Hepatocyte (in vitro differentiated cells): Measurements from ENCODE around the gene SMAGP. TPM values are rescaled to one million over a fixed set of nuclear protein-coding genes. Genes with fewer than 3 reads are reported as not detected.

Experiments
- DNase-seq: peaks from one replicate; pipeline ENCODE4 v3.0.0-alpha.2; 2016; ENCODE audit warnings: low spot score
- H2AFZ ChIP-seq: fragments of 200-600 bp; sonication (generic); 2 replicates; pipeline ENCODE4 v1.6.0; 2016; ENCODE audit warnings: antibody characterized with exemption, mild to moderate bottlenecking
- H3K27ac ChIP-seq: fragments of 200-600 bp; sonication (generic); 2 replicates; pipeline ENCODE4 v1.5.1; 2016; ENCODE audit warnings: mild to moderate bottlenecking
- H3K27me3 ChIP-seq: fragments of 200-600 bp; sonication (generic); 2 replicates; pipeline ENCODE4 v1.6.1; 2016
- H3K36me3 ChIP-seq: fragments of 200-600 bp; sonication (generic); replicated peaks from 2 replicates; pipeline ENCODE4 v1.5.1; 2016; ENCODE audit warnings: low read depth; ENCODE audit not compliant: insufficient read depth
- H3K4me1 ChIP-seq: fragments of 200-600 bp; sonication (generic); 2 replicates; pipeline ENCODE4 v1.5.1; 2016; ENCODE audit warnings: mild to moderate bottlenecking, moderate library complexity; ENCODE audit not compliant: insufficient read depth
- H3K4me2 ChIP-seq: fragments of 200-600 bp; sonication (generic); 2 replicates; pipeline ENCODE4 v1.6.0; 2016
- H3K4me3 ChIP-seq: fragments of 200-600 bp; sonication (generic); 2 replicates; pipeline ENCODE4 v1.5.1; 2016; ENCODE audit warnings: mild to moderate bottlenecking
- H3K79me2 ChIP-seq: fragments of 200-600 bp; sonication (generic); 2 replicates; pipeline ENCODE4 v1.6.0; 2017; ENCODE audit warnings: mild to moderate bottlenecking
- H3K9me2 ChIP-seq: fragments of 200-600 bp; sonication (generic); replicated peaks from 2 replicates; pipeline ENCODE4 v1.6.0; 2017; ENCODE audit warnings: mild to moderate bottlenecking; ENCODE audit not compliant: insufficient read depth
- H3K9me3 ChIP-seq: fragments of 200-600 bp; sonication (generic); 2 replicates; pipeline ENCODE4 v1.5.1; 2016; ENCODE audit warnings: low read depth, mild to moderate bottlenecking
- H4K20me1 ChIP-seq: fragments of 200-600 bp; sonication (generic); 2 replicates; pipeline ENCODE4 v1.6.0; 2016; ENCODE audit warnings: mild to moderate bottlenecking; ENCODE audit not compliant: insufficient read depth, poor library complexity, severe bottlenecking
- CTCF ChIP-seq: fragments of 200-600 bp; sonication (generic); IDR thresholded peaks from 2 replicates; pipeline ENCODE4 v1.5.1; 2016; ENCODE audit warnings: antibody characterized with exemption, mild to moderate bottlenecking; ENCODE audit not compliant: poor library complexity
- EZH2 ChIP-seq: fragments of 200-600 bp; sonication (generic); IDR thresholded peaks from 2 replicates; pipeline ENCODE4 v1.6.1; 2016; ENCODE audit warnings: antibody characterized with exemption, mild to moderate bottlenecking, borderline replicate concordance
- EZH2phosphoT487 ChIP-seq: fragments of 200-600 bp; sonication (generic); IDR thresholded peaks from one replicate; pipeline ENCODE4 v1.6.1; 2018; ENCODE audit warnings: antibody characterized with exemption, mild to moderate bottlenecking, low read depth, moderate library complexity; ENCODE audit not compliant: unreplicated experiment, severe bottlenecking
- WGBS: methylation state at CpG from one replicate; pipeline ENCODE4 v1.1.6; 2016; ENCODE audit warnings: low lambda C conversion rate; ENCODE audit errors: missing lambda C conversion rate; 5-methylcytosine and 5-hydroxymethylcytosine counted together
- polyA plus RNA-seq: library from polyadenylated mRNA; unstranded; fragments of >200 nt; fragmentation: Nextera tagmentation; extraction: Ambion mirVana; gene quantifications from 2 replicates; pipeline ENCODE4 v1.2.1, GENCODE V29; 2016
- total RNA-seq: library from RNA; depleted of rRNA; stranded (reverse); fragments of >200 nt; gene quantifications from 2 replicates; pipeline ENCODE4 v1.2.3, GENCODE V29; 2014

The SMAGP gene
- total and polyA plus RNA-seq, 2 experiments from 2014 or later: 16.5 to 28.3 TPM

- 5% methylated on average over 11 of the region's 81 CpGs for WGBS
- H3K27ac ChIP-seq: peak overlapping the region; percentile 83
Observed at GRCh38 chr12:51217133-51217967, 52.9 kb downstream of the SMAGP start.

GRCh38 chr12:51216642-51217041 lies 53.6 kb downstream of the SMAGP start:
- TF ChIP-seq EZH2: no peak
- no peak for TF ChIP-seq EZH2phosphoT487
- TF ChIP-seq CTCF: no peak
- no peak for DNase-seq
- no peaks in the 10 kb centered on the region for H4K20me1 ChIP-seq
- H3K9me3 ChIP-seq: no peaks in the 10 kb centered on the region
- 40% methylated on average over 7 of the region's 7 CpGs for WGBS
- H3K36me3 ChIP-seq: no peaks in the 10 kb centered on the region
- peak overlapping the region; percentile 92 for H3K4me3 ChIP-seq
- peaks cover 9% of the 10 kb centered on the region for H3K79me2 ChIP-seq
- no peak overlapping the region for H3K27ac ChIP-seq
- peak overlapping the region; percentile 82 for H3K4me2 ChIP-seq
- H2AFZ ChIP-seq: peak overlapping the region; percentile 64
- peaks cover 14% of the 10 kb centered on the region for H3K4me1 ChIP-seq
- no peaks in the 10 kb centered on the region for H3K9me2 ChIP-seq
- no peaks in the 10 kb centered on the region for H3K27me3 ChIP-seq

More at GRCh38 chr12:51217133-51217967, 52.9 kb downstream of the SMAGP start:
- Histone ChIP-seq H3K9me3 (no peaks in the 10 kb centered on the region), H3K4me1 (peaks cover 14% of the 10 kb centered on the region), H4K20me1 (no peaks in the 10 kb centered on the region), H2AFZ (peak overlapping the region; percentile 64), H3K4me2 (peak overlapping the region; percentile 82), H3K36me3 (no peaks in the 10 kb centered on the region), H3K27me3 (no peaks in the 10 kb centered on the region), H3K4me3 (peak overlapping the region; percentile 92), H3K79me2 (peaks cover 9% of the 10 kb centered on the region), H3K9me2 (no peaks in the 10 kb centered on the region)
- TF ChIP-seq EZH2phosphoT487 (no peak), CTCF (peak; percentile 36)
- DNase-seq: peak; percentile 78

- H3K4me2 ChIP-seq: no peak overlapping the region
- no peak overlapping the region for H3K4me3 ChIP-seq
Observed at GRCh38 chr12:51214895-51215294, 55.3 kb downstream of the SMAGP start.

More at GRCh38 chr12:51214895-51215294, 55.3 kb downstream of the SMAGP start:
- H3K36me3 ChIP-seq: no peaks in the 10 kb centered on the region
- no peaks in the 10 kb centered on the region for H3K9me2 ChIP-seq
- no peak for DNase-seq
- no peaks in the 10 kb centered on the region for H3K9me3 ChIP-seq
- peaks cover 14% of the 10 kb centered on the region for H3K4me1 ChIP-seq
- no peak overlapping the region for H3K27ac ChIP-seq
- H4K20me1 ChIP-seq: no peaks in the 10 kb centered on the region
- WGBS: 91% methylated on average over 5 of the region's 5 CpGs
- no peak overlapping the region for H2AFZ ChIP-seq
- no peaks in the 10 kb centered on the region for H3K27me3 ChIP-seq
- no peak for TF ChIP-seq EZH2phosphoT487
- TF ChIP-seq CTCF: no peak
- TF ChIP-seq EZH2: no peak
- H3K79me2 ChIP-seq: peaks cover under 1% of the 10 kb centered on the region
